T-helper 2 cell treated with Interferon-gamma antibody and Interleukin-4, amounts not matched to agents 100 ng/mL and 5 ng/mL, for 36 hours (primary cell): ENCODE data around the gene TPRKB. TPM values are rescaled to one million over a fixed set of nuclear protein-coding genes. Genes with fewer than 3 reads are reported as not detected.
"Not testable (repeated sequence)": the region's sequence is repeated elsewhere in the genome, so short reads cannot be mapped to it uniquely, and the experiment has no call there.

Experiments
- intact Hi-C: fragments of 100-400 bp; cut with micrococcal nuclease; formaldehyde crosslinking; loops from one replicate; pipeline ENCODE4 v1.15.1; 2023
- total RNA-seq: library from RNA; stranded (reverse); gene quantifications from 2 replicates; pipeline ENCODE4 v1.2.3, GENCODE V29; 2022

The TPRKB gene
- total RNA-seq, 1 donor from 2014 or later, result 44.4 TPM

DNA sequence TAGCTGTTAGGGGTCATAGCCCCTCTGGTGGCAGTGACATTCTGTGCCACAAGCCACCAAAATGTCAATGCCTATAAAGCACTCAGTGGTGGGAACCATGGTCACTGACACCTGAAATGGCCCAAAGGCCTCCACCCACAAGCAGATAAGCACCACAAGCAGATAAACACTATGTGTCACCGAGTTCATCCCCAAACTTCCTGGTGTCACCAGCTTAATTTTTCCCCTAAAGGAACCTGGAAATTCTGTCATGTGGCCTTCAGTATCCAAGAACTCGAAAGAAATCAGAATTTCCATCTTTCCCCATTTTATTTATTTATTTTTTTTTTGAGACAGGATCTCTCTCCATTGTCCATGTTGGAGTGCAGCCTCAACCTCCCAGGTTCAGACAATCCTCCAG lies 3.6 kb upstream of the TPRKB start:
- intact Hi-C loops, result no loop called here

DNA sequence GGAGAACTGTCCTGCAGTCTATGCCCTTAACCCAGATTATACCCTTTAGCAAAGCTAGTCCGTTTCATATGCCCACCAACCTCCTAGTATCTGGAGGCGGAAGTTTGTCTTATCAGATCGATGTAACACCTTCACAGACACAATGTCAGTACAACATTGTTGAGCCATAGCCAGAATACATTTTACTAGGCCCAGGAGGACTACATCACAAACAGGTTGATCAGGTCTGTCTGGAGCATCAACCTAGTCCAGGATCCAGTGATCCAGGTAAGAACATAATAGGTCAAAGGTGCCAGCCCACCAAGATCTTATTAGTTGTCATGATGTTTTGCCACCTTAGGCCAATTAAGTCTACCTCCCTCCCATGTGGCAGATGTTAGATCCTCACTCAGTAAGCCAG lies 2.0 kb upstream of the TPRKB start:
- intact Hi-C loops, result loop anchor here (5.0 kb wide), 1 partner anchor 667 kb away; the partner anchor contains the start of gene SFXN5

DNA sequence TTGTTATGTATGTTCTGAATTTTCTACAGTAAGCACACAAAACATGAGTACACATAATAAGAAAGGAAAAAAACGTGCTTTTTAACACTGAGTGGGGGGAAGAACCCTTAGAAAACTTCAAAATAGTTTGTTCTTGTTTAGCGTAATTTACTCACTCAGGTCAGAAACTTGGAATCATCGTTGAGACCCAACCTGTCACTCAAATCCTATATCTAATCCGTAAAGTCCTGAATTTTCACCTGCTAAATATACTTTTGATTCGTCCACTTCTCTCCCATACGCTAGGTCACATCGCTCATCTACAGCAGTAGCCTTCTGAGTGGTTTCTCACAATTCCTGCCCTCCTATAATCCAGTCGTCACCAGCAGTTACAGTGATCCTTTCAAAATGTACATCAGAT lies 767 bp downstream of the TPRKB start:
- intact Hi-C loops, result loop anchor here (2.0 to 5.0 kb wide), 4 partner anchors 190 to 792 kb away; partner anchors contain the start of genes AUP1, CCT7, DGUOK and HTRA2

DNA sequence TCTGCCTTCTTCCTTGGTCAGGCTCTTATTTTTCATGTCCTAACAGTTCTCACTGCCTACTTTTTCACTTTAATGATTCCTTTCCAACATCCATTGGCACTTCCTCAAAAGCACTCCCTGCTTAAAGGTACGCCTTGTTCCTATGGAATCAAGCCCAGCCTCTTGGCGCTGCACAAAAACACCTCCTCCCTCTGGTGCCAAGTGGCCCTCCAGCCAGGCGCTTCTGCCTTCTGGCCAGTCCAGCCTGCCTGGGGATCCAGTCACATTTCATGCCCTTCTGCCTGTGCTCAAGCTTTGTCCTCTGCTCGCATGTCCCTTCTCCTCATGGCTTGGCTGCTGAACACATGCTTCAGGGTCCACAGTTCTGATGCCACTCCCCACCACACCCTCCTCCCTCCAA lies 6.3 kb downstream of the TPRKB start:
- intact Hi-C loops, result no loop called here

DNA sequence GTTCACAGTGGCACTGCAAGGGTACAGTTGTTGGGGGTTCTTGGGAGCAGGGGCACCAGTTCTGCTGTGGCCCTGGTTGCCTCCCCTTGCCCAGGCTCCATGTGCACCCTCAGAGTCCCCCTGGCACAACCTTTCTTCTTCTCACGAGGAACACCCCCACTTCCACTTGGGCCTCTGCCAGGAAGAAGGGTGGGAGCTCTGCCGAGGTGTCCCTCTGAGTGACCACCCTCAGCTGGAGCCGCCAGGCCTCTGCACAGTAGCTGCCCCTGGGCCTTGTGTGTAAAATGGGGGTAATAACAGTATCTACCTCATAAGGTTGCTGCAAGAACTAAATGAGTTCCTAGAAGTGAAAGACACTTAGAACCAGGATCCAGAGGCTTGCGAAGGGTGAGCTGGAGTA lies 8.4 kb downstream of the TPRKB start:
- intact Hi-C loops, result no loop called here

DNA sequence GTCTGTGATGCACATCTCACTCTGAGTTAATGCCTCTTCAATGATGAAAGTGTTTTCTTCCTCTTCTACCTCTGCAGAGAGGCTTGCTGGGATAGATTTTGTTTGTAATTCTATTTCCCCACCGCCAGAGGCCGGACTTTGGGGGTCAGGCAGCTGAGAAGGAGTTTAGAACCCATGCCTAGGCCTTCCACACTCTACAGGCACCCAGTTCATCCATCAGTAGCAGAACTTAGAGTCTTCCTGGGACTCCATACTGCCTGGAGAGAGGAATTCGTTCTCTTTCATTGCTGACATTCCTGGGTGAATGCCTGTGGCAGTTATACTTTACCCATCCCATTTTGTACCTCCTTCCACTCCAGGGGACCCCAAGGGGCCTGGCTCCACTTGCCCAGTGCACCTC lies 9.1 kb downstream of the TPRKB start:
- intact Hi-C loops, result no loop called here

DNA sequence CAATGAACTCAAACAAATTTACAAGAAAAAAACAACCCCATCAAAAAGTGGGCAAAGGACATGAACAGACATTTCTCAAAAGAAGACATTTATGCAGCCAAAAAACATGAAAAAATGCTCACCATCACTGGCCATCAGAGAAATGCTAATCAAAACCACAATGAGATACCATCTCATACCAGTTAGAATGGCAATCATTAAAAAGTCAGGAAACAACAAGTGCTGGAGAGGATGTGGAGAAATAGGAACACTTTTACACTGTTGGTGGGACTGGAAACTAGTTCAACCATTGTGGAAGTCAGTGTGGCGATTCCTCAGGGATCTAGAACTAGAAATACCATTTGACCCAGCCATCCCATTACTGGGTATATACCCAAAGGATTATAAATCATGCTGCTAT lies 10.5 kb downstream of the TPRKB start:
- intact Hi-C loops, result not testable (repeated sequence)

DNA sequence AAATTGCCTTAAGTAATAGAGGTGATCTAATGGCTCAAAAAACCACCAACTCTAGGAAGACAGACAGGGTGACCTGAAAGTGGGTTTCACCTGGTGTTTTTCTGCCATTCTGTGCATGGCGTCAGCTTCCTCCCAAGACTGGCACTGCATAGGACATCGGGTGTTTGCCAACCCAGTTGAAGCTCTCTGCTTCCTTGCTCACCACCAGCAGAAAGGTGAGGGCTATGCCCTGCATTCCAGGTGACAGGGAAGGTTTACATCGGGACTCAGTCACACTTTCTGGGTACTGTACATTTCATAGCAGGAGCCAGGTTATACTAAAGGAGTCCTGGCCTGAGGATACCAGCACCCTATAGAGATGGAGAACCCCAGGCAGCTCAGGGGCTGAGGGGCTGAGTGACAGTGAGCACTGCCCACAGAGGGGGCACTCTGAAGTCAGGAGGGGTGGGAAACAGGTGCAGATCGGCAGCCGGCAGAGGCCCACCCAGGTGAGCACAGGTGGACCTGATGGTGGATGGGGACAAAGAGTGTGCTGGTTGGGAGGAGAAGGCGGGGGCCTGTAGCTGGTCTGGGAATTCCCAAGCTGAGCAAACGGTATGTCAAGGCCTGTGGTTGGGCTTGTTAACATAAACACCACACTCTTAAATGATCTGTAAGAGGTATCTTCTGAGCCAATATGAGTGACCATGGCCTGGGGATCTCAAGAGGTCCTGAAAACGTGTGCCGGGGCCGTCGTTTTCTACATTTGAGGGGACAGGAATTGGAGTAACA lies 18.1 kb downstream of the TPRKB start:
- intact Hi-C loops, result no loop called here

DNA sequence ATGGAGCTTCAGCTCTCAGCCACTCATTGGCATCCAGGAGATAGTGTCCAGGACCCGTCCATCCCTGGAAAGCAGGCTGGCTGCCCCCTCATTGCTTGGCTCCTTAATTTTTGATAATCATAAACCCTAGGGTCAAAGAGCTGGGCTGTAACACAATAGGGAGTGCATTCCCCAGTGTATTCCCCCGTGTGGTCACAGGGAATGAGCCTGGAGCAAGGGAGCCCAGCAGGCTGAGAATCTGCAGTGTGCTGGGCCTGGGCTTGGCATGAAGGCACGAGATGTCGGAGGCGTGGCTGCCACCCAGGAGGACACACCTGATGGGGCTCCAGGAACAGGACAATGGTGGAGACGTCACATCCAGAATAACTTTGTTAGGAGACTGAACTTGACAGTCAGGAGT lies 18.7 kb downstream of the TPRKB start:
- intact Hi-C loops, result no loop called here

DNA sequence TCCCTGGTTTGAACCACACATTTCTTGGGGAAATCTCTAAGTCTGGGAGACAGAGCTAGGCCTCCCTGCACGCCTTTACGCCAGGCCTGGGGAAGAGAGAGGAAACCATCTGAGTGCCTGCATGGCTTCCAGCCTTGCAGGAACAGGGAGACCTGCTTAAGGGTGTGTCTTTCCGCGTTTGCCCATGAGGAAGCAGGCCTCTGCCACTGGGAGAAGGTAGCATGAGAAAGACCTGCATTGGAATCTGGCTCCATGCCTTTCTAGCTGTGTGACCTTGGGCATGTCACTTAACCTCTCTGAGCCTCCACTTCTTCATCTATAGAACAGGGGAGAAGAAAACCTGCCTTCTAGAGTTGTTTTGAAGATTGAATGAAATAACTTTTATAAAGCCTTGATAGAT lies 19.4 kb downstream of the TPRKB start:
- intact Hi-C loops, result not testable (repeated sequence)

DNA sequence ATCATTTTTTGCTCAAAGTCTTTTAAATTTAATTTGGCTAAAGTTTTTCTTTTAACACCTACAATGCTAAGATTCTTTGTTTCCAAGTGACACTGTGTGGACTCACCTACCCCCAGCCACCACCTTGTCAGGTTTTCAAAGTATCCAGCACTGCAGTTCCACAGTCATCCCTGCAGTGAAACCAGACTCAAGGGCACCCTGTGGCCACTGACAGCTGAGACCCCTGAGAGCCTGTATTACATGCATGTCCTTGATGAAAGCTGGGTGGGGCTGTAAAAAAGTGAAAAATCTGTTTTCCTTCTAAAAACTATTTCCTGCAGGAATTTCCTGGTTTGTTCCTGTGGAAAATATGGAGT lies 19.9 kb downstream of the TPRKB start:
- intact Hi-C loops, result no loop called here

DNA sequence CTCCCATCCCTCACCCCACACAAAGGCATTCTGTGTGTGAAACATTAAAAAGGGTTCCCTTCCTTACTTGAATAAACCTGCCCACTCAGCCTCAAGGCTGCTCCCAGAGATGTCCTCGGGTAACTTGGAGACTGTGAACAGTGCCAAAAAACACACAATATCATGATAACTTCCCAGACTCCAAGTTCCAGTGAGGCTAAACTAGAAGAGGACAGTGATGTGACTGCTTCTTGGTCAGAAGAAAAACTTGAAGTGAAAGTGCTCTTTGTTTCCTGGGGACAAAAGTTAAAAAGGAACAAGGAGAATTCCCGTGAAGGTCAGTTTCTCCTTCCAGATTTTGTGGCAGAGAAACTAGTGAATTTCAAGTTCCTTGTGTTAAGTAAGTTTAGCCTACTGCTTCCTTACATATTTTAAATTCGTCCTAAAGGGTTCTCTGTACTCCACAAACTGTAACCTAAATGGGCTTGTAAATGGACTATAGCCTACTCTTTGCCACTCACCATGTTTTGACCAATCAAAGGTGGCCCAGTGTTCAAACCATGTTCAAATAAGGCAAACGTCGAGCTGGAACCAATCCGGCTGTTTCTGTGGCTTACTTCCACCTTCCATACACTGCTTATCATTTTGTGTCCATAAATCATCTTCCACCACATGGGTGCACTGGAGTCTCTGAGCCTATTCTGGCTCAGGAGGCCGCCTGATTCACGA lies 20.4 kb downstream of the TPRKB start:
- intact Hi-C loops, result no loop called here

DNA sequence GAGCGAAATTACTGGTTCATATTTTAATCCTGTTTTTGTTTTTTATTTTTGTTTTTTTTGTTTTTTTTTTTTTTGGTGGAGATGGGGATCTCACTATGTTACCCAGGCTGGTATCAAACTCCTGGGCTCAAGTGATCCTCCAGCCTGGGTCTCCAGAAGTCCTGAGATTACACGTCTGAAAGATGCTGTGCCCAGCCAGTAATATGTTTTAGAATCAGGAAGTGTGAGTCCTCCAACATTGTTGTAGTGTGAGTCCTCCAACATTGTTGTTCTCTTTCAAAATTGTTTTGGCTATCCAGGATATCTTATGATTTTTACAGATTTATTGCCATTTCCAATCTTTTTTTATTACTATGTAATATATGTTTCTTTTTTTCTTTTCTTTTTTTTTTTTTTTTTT lies 23.1 kb downstream of the TPRKB start:
- intact Hi-C loops, result no loop called here

DNA sequence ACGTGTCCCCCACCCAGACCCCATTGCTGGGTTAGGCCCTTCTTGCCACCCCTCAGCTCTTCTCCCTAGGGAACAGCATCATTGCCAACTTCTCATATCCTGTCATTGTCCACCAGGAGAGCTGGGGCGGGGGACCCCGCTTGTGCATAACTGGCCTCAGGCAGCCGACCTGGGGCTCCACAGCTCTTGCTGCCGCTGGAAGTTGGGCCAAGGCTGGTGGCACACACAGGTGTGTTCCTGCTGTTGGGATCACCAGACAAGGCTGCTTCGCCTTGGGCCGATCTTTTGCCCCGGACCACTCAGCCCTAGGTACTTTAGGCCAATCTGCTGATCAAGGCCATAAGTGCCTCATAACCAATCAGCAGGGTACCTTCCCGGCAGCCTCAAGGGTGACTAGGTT lies 28.6 kb downstream of the TPRKB start:
- intact Hi-C loops, result no loop called here

DNA sequence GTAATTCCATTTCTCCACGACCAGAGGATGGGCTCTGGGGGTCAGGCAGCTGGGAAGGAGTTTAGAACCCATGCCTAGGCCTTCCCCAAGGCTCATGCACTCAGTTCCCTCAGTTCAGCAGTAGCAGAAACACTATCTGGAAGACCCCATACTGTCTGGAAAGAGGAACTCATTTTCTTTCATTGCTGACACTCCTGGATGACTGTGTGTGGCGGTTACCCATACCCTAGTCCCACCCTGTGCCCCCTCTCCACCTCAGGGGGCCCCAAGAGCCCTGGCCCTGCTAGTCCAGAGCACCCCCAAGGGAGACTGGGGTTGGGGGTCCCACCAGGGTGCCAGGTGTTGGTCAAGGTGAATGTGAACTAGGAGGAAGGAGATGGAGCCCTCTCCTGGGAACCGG lies 29.5 kb downstream of the TPRKB start:
- intact Hi-C loops, result no loop called here

DNA sequence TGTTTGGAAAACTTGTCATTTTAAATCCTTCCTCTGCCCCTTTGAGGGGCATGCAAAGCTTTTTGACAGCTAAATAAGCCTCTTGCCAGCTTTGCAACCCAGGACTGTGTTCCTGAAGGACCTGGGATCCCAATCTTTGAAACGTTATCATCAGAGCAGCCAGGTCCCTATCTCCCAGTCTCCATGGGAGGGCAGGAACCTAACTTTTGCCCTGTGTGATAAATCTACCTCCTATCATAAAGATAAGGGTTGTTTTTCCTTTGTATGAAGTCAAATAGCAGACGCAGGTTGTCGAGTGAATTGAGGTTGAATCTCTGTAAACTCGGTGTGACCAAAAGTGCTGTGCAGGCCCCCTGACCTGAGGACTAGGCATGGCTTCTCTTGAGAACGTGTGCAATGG lies 30.1 kb downstream of the TPRKB start:
- intact Hi-C loops, result no loop called here

DNA sequence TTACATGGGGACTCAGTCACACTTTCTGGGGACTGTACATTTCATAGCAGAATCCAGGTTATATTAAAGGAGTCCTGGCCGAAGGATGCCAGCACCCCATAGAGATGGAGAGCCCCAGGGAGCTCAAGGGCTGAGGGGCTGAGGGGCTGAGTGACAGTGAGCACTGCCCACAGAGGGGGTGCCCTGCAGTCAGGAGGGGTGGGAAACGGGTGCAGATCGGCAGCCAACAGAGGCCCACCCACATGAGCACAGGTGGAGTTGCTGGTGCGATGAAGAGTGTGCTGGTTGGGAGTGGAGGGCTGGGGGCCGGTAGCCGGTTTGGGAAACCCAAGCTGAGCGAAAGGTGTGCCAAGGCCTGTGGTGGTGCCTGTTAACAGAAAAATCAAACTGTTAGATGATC lies 32.1 kb downstream of the TPRKB start:
- intact Hi-C loops, result no loop called here

DNA sequence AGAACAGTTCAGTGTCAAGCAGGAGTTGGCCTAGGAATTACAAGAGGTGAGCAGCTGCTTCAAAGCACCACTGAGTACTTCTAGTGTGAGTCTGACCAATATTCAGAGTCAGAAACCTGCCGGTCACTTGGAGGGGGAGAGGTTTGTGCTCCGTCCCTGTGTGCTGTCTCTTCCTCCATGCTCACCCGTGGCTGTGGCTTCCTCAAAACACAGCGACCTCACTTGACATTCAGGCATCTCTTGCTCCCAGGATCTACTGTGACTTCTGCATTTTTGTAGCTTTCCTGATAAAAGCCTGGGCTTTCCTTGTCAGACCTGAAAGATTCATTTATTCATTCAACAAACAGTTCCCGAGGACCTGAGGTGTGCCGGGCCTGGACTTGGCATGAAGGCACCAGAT lies 32.9 kb downstream of the TPRKB start:
- intact Hi-C loops, result no loop called here

DNA sequence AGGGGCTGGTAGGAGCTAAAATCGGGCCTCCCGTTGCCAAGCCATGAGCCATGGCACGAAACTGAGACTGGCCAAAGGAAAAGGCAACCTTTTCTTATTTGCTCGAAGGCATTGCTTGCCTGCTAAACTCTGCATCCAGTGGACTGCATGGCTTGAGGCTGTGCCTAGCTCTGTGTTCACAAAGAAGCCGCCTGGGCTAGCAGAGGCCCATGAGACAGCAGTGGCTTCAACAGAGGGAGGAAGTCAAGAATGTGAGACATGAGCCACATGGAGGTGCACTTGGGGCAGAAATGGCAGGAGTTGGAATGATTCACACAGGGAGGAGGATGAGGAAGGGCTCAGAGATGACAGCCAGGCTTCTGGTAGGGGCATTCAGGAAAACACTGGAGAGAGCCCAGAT lies 33.5 kb downstream of the TPRKB start:
- intact Hi-C loops, result no loop called here

DNA sequence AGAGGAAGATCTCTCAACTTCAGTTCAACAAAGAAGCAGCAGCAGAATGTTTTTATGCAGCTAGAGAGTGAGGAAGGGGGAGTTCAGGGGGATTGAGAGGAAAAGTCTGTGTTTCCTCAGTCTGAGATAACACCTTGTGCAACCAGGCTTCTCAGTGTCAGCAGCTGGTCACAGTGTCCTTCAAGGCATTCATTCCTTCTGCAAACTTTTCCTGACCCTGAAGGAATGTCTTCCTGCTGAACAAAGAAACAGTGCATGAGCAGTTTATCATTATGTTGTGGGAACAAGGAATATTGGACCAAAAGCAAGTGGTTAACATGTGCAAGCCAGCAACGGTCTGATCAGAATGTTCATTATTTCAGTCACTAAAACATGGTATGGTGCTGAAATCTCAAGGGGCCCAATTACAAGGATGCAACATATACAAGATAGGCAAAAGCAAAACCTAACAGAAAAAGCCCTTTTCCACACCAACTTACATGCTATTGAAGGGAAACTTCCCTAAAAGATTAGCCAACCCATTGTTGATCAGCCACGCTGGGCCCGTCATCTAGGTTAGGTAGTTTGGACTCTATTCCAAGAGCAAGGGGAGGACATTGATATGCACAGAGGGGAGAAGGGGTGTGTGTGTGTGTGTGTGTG lies 34.2 kb downstream of the TPRKB start:
- intact Hi-C loops, result not testable (repeated sequence)

DNA sequence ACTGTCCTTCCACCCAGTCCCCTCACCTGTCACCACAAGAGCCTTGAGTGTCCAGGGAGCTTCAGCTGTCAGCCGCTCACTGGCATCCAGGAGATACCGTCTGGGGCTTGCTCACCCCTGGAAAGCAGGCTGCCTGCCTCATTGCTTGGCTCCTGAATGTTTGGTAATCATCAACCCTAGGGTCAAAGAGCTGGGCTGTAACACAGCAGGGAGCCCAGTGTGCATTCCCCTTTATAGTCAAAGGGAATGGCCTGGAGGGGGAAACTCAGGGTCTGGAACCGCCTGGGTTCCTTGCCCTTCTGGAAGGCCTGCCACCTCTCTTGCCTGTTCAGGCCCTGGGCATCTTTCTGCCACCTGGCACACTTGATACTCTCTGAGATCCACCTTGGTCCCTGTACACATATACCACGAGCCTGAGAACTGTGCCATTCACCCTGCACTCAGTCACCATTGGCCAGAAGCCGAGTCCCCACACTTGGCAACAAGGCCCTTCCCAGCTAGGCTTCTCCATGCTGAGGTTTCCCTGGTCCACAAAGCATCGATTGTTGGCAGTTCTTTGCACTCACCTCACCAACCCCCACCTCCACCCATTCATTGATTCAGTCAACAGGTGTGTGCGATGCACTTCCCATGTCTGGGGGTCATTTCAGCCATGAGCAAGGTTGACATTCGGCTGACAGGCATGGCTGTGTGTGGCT lies 35.0 kb downstream of the TPRKB start:
- intact Hi-C loops, result no loop called here

DNA sequence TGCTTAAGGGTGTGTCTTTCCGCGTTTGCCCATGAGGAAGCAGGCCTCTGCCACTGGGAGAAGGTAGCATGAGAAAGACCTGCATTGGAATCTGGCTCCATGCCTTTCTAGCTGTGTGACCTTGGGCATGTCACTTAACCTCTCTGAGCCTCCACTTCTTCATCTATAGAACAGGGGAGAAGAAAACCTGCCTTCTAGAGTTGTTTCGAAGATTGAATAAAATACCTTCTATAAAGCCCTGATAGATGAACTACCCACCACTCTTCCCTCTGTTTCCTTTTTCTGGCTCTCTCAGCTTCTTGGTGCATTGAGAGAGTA lies 35.7 kb downstream of the TPRKB start:
- intact Hi-C loops, result not testable (repeated sequence)
